ENCODE results near the gene FSCN2. TPM values are rescaled to one million over a fixed set of nuclear protein-coding genes. Genes with fewer than 3 reads are reported as not detected.

Gene FSCN2
- total RNA-seq (ENCODE audit: low replicate concordance) = 1.1 and 3.2 TPM in 2 replicates

GRCh38 chr17:81527591-81528383 lies at the start of gene FSCN2:
Gene FSCN2 (plus strand): TSS chr17:81528377. CDS start chr17:81528532, 155 bp downstream.

GRCh38 chr17:81512562-81513371 lies 15.4 kb upstream of the FSCN2 start, which contains the start of gene ACTG1:
Gene ACTG1 (minus strand): TSS chr17:81512799. CDS start chr17:81512354, 445 bp downstream.

GRCh38 chr17:81552244-81553017 lies 24.3 kb downstream of the FSCN2 start, which contains the start of gene FAAP100:
Gene FAAP100 (minus strand): TSS chr17:81552353. CDS start chr17:81552330, 23 bp downstream.

Other genes starting within 250 kb of the FSCN2 start
- gene SLC38A10, start 233.1 kb upstream of the FSCN2 start, total RNA-seq (ENCODE audit: low replicate concordance) = 62.0 and 70.7 TPM in 2 replicates
- gene BAHCC1, start 132.9 kb upstream of the FSCN2 start, total RNA-seq (ENCODE audit: low replicate concordance) = 1.6 and 3.8 TPM in 2 replicates
- 10,136 and 11,456 TPM in 2 replicates for gene ACTG1, start 15.6 kb upstream of the FSCN2 start, total RNA-seq (ENCODE audit: low replicate concordance)
- gene FAAP100, start 24.0 kb downstream of the FSCN2 start, total RNA-seq (ENCODE audit: low replicate concordance) = 14.3 and 23.5 TPM in 2 replicates
- 79.9 and 84.7 TPM in 2 replicates for gene NPLOC4, start 108.7 kb downstream of the FSCN2 start, total RNA-seq (ENCODE audit: low replicate concordance)
- 0.30 and 2.0 TPM in 2 replicates for gene TSPAN10, start 108.8 kb downstream of the FSCN2 start, total RNA-seq (ENCODE audit: low replicate concordance)
- 0.23 and 0.35 TPM in 2 replicates for gene PDE6G, start 128.2 kb downstream of the FSCN2 start, total RNA-seq (ENCODE audit: low replicate concordance)
- 26.7 and 35.1 TPM in 2 replicates for gene OXLD1, start 138.2 kb downstream of the FSCN2 start, total RNA-seq (ENCODE audit: low replicate concordance)
- 3.3 and 7.1 TPM in 2 replicates for gene CCDC137, start 138.4 kb downstream of the FSCN2 start, total RNA-seq (ENCODE audit: low replicate concordance)
- gene ARL16, start 155.4 kb downstream of the FSCN2 start, total RNA-seq (ENCODE audit: low replicate concordance) = 16.7 and 42.8 TPM in 2 replicates
- 53.1 and 66.2 TPM in 2 replicates for gene HGS, start 155.6 kb downstream of the FSCN2 start, total RNA-seq (ENCODE audit: low replicate concordance)
- 2.0 and 12.9 TPM in 2 replicates for gene MRPL12, start 175.0 kb downstream of the FSCN2 start, total RNA-seq (ENCODE audit: low replicate concordance)
- gene SLC25A10, start 183.9 kb downstream of the FSCN2 start, total RNA-seq (ENCODE audit: low replicate concordance) = 4.7 and 11.3 TPM in 2 replicates